Fibroblast of skin of abdomen (primary cell): Measurements from ENCODE around the gene COA4. TPM values are rescaled to one million over a fixed set of nuclear protein-coding genes. Genes with fewer than 3 reads are reported as not detected.
"Not testable (repeated sequence)": the region's sequence is repeated elsewhere in the genome, so short reads cannot be mapped to it uniquely, and the experiment has no call there.

ENCODE experiments used
- DNase-seq: peaks from one replicate; pipeline ENCODE4 v3.0.0-alpha.2; 2013
- polyA plus RNA-seq, 2 experiments: library from polyadenylated mRNA; unstranded; fragments of 120-200 nt; gene quantifications; one replicate each; pipeline ENCODE4 v1.2.1, GENCODE V29; 2013; ENCODE audit not compliant: insufficient read length in 2 of 2

Gene COA4
- polyA plus RNA-seq (2013, experiment 1 of 2; ENCODE audit: insufficient read length) = 53.8 TPM
- 54.7 TPM for polyA plus RNA-seq (2013, experiment 2 of 2; ENCODE audit: insufficient read length)

DNA sequence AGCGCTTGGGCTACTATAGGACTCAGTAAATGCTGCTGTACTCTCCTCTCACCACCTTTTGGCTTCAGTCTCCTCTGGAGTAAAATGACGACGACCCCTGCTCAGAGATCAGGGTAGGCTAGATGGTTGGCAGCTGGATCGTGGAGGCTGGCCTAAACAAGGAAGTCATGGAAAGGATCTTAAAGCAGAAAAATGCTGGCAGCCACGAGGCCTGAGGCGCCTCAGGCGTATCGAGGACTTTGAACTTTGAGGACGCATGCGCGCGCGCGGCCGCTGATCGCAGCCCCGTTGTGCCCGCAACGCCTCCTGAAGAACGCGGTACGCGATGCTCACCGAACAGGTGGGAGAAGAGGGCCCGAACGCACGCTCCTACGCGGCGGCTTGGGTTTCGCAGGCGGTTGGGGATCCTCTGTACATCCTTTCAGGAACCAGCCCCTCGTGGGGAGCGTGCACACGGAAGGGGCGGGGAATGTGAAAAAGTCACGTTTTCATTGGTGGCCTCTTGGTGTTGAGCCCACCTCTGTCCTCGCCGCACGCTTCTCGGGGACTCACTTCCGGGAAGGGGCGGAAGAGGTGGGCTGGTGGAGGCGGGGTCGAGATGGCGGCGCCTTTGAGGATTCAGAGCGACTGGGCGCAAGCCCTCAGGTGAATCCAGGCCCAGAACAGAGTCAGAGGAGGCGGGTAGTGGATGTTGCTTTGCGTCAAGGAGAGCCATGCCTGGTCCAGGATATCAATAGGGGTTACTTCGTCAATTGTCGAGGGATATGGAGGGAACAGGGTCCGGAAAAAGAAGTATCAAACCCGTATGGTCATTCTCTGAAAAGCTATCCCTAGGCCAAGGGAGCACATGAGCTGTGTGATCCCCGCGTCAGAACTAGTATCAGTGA lies at the start of gene COA4, which contains the start of gene PAAF1:
Gene COA4 (minus strand): TSS at position 423 of the 887 bp plus-strand sequence. CDS start 3,468 bp downstream, outside the sequence.
Gene PAAF1 (plus strand): TSS at position 576 of the 887 bp plus-strand sequence. CDS start 23 bp downstream, at position 599.
- DNase-seq = peak; percentile 96

DNA sequence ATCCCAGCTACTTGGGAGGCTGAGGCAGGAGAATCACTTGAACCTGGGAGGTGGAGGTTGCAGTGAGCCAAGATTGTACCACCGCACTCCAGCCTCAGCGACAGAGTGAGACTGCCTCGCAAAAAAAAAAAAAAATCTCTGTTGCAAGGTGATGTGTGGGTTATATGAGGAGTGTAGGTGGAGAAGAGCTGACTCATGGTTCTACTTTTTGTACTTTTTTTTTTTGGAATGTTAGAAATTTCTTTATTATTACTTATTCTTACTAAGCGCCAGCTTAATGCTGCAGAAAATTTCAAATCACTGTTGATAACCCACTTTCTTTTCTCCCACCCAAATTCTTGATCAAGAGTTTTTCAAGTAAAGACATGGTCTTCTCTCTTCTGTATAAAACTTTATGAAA lies 44.5 kb upstream of the COA4 start:
- no peak for DNase-seq

- DNase-seq = no peak
Observed at GRCh38 chr11:73916435-73916834, 39.8 kb upstream of the COA4 start.

GRCh38 chr11:73914284-73914683 lies 37.6 kb upstream of the COA4 start:
- no peak for DNase-seq

DNA sequence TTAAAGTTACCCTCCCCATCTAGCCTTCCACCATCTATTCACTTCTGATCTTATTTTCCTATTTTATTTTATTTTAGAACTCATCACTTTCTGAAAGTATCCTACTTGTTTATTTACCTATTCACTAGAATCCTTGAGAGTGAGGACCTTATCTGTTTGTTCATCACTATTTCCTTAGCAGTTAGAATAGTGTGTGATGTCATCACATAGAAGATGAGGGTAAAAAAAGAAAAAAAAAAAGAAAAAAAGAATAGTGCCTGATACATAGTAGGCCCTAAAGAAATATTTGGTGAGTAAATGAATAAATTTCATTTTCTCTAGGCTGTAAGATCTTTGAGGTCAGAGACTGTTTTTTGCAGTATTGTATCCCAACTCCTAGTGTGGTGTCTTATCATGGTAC lies 36.8 kb upstream of the COA4 start:
- no peak for DNase-seq

DNA sequence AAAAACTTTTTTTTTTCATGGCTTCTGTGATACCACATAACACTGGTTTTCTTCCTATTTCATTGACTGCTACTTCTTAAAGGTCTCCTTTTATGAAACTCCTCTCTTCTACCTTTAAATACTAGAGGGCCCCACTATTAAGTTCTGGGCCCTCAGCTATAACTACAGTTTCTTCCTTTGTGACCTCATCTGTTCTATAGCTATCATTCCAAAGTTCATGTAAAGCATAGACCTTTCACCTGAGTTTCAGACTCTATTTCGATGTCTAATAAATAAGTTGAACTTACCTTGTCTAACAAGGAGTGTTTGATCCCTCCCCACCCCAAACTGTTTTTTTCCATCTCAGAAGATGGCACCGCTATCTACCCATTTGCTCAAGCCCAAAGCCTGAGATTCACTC lies 35.4 kb upstream of the COA4 start:
- no peak for DNase-seq

DNA sequence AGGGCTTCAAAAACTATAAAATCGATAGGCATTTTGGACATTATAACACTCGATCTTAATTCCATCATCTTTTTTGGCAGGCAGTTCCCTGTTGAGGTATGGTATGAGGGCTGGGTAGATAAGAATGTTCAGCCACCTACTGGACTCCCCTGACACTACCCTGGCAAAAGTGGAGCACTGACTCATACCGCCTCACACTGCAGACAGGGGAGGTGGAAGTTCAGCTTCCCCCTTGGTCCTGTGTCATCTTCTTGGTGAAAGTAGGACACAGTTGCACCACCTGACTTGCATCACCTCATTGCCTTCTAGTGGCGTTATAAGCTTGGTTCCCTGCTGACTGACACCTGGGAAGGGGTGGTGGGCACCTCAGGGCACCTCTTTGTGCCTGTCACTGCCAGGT lies 30.5 kb upstream of the COA4 start:
- peak; percentile 31 for DNase-seq

GRCh38 chr11:73902303-73902702 lies 25.7 kb upstream of the COA4 start:
- DNase-seq = no peak

- DNase-seq = peak; percentile 52
Observed at GRCh38 chr11:73894725-73895335, 18.2 kb upstream of the COA4 start.

DNA sequence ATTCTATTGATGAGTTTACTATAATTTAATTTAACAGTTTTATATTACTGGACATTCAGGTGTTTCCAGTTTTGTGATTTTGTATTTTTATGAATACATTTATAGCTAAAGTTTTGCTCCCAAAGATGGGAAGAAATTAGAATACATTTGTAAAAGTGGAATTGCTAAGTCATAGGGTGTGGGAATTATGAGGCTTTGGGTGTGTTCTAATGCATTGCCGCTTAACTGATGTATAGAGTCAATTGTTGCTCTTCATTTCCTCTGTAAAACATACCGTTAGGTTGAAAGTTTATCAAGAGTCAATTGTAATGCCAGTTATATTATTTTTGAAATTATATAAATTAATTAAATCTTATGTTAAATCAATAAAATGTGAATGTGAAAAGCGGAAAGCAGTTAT lies 16.4 kb upstream of the COA4 start:
- DNase-seq = no peak

DNA sequence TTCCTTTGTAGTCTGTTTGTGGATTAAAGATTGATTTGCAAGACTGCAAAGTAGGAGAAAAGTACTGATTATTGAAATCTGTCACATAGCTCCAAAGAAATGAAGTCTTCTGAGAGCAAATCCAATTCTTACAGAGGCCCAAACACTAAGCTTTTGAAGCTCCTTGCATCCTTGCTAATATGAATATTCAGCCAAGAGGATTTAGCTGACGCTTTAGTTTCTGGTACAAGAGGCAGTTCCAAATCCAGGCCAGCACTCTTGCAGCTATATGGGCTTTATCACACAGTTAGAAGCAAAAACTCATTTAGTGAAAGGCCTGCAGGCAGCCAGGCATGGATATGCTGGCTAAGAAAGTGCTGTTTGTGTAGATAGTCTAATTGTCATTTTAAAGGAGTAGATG lies 12.9 kb upstream of the COA4 start:
- DNase-seq = no peak

GRCh38 chr11:73889019-73889418 lies 12.4 kb upstream of the COA4 start:
- no peak for DNase-seq

GRCh38 chr11:73888244-73888643 lies 11.6 kb upstream of the COA4 start:
- no peak for DNase-seq

- DNase-seq = no peak
Observed at GRCh38 chr11:73883856-73884255, 7.2 kb upstream of the COA4 start.

DNA sequence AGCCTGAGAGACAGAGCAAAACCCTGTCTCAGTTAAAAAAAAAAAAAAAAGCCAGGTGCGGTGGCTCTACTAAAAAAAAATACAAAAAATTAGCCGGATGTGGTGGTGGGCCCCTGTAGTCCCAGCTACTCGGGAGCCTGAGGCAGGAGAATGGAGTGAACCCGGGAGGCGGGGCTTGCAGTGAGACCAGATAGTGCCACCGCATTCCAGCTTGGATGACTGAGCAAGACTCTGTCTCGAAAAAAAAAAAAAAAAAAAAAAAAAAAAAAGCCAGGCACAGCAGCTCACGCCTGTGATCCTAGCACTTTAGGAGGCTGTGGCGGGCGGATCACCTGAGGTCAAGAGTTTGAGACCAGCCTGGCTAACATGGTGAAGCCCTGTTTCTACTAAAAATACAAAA lies 3.8 kb upstream of the COA4 start:
- DNase-seq = not testable (repeated sequence)

- DNase-seq = no peak
Observed at GRCh38 chr11:73878771-73879170, 2.1 kb upstream of the COA4 start.

DNA sequence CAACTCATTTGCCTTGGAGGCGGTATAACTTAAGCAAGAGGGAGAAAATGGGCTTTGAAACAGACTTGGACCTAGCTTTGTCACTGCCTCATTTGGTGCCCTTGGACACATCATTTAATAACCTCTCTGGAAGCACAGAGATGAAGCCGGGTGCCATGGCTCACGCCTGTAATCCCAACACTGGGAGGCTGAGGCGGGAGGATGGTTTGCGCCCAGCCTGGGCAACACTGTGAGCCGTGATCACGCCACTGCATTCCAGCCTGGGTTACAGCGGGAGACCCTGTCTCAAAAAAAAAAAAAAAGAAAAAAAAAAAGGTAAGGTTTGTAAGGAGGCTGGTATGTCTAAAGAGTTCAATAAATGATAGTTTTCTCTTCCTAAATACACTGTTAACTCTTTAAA lies 806 bp downstream of the COA4 start:
- no peak for DNase-seq

DNA sequence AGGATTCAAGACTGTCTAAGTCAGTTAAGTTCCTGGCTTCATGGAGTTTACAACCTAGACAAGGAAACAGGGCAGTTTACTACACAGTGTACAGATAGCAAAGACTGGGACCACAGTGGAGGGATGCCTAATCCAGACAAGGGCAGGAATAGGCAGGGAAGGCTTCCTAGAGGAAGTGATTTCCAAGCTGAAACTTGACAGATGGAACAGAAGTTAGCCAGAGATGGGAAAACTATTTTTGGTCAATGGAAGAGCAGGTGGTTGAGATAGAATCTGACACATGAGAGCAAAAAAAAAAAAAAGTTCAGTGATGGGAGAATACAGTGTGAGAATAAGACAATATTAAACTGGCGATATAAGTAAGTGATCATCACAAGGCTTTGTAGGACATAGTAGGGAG lies 1.3 kb downstream of the COA4 start:
- DNase-seq = no peak

GRCh38 chr11:73872749-73873357 lies 3.8 kb downstream of the COA4 start:
- no peak for DNase-seq

DNA sequence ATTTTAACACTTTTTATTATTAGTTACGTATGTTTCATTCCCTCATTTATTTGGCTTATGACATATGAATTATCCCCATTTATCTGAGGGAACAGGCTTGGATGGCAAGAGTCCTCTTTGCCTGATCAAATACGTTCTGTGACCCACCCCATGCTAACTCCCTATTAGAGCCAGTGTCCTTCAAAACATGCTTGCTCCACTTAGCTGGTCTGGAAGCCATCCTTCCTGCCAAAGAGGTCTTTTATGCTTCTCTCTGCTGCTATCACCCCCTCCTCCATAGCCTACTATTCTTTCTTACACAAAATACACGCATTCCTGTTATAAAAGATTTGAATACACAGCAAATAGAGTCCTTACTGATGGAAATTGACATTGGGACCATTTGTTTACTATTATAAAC lies 6.4 kb downstream of the COA4 start:
- DNase-seq = no peak

DNA sequence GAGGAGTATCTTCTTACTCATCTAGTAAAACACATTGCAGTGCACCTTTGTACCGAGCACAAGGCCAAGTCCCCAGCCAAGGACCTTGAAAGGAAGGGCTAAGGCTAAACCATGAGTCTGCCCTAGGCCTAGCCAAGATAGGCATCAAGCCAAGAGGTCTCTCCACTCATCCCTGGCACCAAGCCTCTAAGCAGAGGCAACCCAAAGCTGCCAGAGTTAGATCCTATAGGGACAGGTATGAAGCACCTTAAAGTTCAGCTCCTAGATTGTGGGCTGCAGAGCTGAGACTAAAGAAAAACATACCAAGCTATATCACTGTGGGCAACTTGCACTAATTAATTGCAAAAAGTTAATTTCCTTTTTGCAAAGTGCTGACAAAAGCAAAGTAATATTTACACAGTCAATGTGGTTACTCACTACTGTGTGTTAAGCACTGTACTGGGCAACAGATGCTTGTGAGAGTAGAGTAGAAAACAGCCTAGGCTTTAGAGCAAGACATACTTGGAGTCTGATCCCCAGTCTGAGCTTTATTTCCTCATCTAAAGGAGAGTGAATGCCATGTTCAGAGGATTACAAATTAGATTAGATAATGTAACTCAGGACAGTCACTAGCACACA lies 7.2 kb downstream of the COA4 start:
- no peak for DNase-seq

GRCh38 chr11:73866586-73866996 lies 10.1 kb downstream of the COA4 start:
- DNase-seq = peak; percentile 89

- peak; percentile 77 for DNase-seq
Observed at GRCh38 chr11:73866095-73866579, 10.5 kb downstream of the COA4 start.
